Measurements from ENCODE around the gene FOXJ1.
A peak's percentile ranks its signal among the peaks of the same experiment; 100 is the strongest.

The FOXJ1 gene

DNA sequence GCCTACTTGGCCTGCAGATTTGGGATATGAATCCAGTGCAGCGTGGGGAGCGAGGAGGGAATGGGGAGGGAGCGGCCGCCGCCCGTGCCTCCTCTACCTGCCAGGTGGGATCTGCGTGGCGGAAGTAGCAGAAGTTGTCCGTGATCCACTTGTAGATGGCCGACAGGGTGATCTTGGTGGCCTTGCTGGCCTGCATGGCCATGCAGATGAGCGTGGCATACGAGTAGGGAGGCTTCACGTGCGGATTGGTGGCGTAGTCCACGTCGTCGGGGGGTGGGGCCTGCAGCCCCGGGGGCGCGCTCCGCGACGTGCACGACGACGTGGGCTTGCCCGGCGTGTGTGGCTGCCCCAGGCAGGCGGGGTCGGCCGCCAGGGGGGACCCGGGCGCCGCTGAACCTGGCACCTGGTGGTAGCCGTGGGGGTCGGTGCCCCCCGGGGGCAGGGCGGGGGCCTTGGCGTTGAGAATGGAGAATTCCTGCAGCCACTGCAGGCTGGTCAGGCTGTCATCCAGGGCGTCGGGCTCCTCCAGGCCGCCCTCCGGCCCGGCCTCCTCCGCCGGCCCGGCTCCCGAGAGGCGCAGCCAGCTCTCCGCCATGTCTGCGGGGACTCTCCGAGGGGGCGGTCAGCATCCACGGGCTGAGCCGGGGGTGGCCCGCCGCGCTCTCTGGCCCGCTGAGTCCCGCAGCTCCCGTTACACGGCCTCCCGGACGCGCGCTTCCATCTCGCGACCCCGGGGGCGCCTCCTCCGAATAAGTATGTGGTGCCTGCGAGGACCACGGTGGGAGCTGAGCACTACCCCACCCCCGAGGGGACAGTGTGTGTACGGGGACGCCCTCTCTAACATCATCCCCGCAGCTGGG, 1.0 kb downstream of the FOXJ1 start:
- Histone ChIP-seq H3K9me3 (ENCODE audit: insufficient read depth, low read length, severe bottlenecking) (no peaks in the 10 kb centered on the region), H3K27me3 (ENCODE audit: insufficient read depth, low read length, poor library complexity) (no peaks in the 10 kb centered on the region), H3K4me1 (ENCODE audit: insufficient read depth, low read length) (peaks cover 43% of the 10 kb centered on the region), H3K79me2 (ENCODE audit: insufficient read depth, low read length) (no peaks in the 10 kb centered on the region), H3K27ac (ENCODE audit: low read length) (no peak overlapping the region), H3K9ac (ENCODE audit: low read depth, low read length) (no peak overlapping the region), H3K4me2 (ENCODE audit: insufficient read depth, low read length) (peak overlapping the region; percentile 89; the same call in 1 of the 2 replicates), H4K20me1 (ENCODE audit: insufficient read depth, low read length) (no peaks in the 10 kb centered on the region), H2AFZ (ENCODE audit: low read depth, low read length) (no peak overlapping the region), H3K4me3 (ENCODE audit: low read depth in 1 of 2, low read length in 2 of 2) (no peak overlapping the region), H3K36me3 (ENCODE audit: insufficient read depth, low read length) (no peaks in the 10 kb centered on the region)
- ATAC-seq (ENCODE audit: insufficient read depth, low read depth) (no peak), DNase-seq (no peak)
- no peak for TF ChIP-seq EZH2 (IDR thresholded peaks at IDR 0.05; ENCODE audit: borderline replicate concordance, low read depth, low read length, severe bottlenecking)
- TF ChIP-seq, protein P1, sequence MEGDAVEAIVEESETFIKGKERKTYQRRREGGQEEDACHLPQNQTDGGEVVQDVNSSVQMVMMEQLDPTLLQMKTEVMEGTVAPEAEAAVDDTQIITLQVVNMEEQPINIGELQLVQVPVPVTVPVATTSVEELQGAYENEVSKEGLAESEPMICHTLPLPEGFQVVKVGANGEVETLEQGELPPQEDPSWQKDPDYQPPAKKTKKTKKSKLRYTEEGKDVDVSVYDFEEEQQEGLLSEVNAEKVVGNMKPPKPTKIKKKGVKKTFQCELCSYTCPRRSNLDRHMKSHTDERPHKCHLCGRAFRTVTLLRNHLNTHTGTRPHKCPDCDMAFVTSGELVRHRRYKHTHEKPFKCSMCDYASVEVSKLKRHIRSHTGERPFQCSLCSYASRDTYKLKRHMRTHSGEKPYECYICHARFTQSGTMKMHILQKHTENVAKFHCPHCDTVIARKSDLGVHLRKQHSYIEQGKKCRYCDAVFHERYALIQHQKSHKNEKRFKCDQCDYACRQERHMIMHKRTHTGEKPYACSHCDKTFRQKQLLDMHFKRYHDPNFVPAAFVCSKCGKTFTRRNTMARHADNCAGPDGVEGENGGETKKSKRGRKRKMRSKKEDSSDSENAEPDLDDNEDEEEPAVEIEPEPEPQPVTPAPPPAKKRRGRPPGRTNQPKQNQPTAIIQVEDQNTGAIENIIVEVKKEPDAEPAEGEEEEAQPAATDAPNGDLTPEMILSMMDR (IDR thresholded peaks at IDR 0.05; ENCODE audit: borderline replicate concordance, extremely low read depth, low read length, poor library complexity, severe bottlenecking), result no peak

DNA sequence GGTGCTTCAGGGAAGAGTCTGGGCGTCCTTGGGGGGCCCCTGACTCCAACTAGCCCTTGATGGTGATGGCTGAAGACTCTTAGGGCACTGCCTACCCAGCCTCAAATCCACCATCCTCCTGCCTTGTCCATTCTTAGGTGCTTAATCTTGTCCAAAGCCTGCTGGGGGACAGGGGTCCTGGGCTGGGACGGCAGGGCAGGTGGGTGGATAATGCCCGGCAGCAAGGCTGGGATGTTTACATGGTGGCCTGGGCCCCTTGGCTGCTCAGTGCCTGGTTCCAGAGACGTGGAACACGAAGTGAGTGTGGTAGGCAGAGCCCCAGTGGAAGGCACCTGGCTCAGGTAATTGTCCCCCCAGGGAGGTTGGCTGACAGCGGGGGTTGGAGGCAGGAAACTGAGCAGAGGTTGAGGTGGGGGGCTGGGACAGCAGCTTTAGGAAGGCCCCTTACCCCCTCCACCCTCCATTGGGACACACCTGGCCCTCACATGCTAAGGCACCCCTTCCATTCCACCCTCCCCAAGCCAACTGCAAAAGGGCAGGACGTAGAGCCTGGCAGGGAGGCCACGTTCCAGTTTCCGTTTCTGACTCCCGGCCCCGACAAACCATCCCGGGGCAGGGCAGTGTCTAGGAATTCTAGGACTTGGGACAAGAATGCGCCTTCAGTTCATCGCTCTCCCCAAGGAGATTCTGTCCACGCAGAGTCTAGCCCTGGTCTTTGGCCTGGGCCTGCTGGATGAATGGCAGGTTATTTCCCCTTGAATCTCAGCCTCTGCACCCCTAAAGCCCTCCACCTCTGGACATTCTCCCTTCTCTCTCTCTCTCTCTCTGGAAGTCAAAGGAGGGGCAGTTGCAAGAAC, 1.9 kb downstream of the FOXJ1 start:
- Histone ChIP-seq H3K36me3 (ENCODE audit: insufficient read depth, low read length) (no peaks in the 10 kb centered on the region), H3K79me2 (ENCODE audit: insufficient read depth, low read length) (no peaks in the 10 kb centered on the region), H3K27ac (ENCODE audit: low read length) (no peak overlapping the region), H4K20me1 (ENCODE audit: insufficient read depth, low read length) (no peaks in the 10 kb centered on the region), H3K27me3 (ENCODE audit: insufficient read depth, low read length, poor library complexity) (no peaks in the 10 kb centered on the region), H3K9me3 (ENCODE audit: insufficient read depth, low read length, severe bottlenecking) (no peaks in the 10 kb centered on the region), H3K4me1 (ENCODE audit: insufficient read depth, low read length) (peaks cover 35% of the 10 kb centered on the region), H3K9ac (ENCODE audit: low read depth, low read length) (no peak overlapping the region), H3K4me2 (ENCODE audit: insufficient read depth, low read length) (no peak overlapping the region), H3K4me3 (ENCODE audit: low read depth in 1 of 2, low read length in 2 of 2) (no peak overlapping the region), H2AFZ (ENCODE audit: low read depth, low read length) (no peak overlapping the region)
- TF ChIP-seq, protein P1 (IDR thresholded peaks at IDR 0.05; ENCODE audit: borderline replicate concordance, extremely low read depth, low read length, poor library complexity, severe bottlenecking), result no peak
- TF ChIP-seq EZH2 (IDR thresholded peaks at IDR 0.05; ENCODE audit: borderline replicate concordance, low read depth, low read length, severe bottlenecking), result no peak
- ATAC-seq (ENCODE audit: insufficient read depth, low read depth) (no peak), DNase-seq (no peak)

DNA sequence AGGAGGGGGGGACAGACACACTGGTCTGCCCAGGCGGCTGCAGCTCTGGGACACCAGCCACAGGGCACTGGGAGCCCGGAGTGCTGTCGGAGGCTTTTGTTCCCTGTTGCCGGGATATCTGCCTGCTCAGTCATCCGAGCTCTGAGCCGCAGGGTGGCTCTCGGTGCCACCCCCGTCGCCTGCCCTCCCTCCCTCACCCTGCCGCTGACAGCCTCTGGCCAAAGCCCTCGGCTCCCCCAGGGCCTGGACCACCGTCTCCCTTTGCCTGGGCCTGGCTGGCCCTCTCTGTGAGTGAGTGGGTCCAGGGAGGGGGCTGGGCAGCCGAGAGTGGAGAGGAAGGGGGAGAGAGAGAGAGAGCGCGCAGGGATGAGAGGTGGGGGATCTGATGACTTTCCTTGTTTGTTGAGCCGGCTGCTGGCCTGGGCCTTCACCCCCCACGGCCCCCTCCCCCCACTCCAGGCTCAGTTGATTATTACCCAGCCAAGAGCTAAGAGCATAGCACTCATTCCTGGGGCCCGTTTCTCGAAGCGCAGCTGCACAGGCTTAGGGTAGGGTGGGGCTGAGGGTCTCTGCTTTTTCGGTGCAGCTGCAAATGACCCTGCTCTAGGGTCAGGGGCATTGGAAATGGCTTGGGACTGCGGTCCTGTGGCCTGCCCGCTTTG, 2.7 kb downstream of the FOXJ1 start:
- Histone ChIP-seq H3K4me3 (ENCODE audit: low read depth in 1 of 2, low read length in 2 of 2) (no peak overlapping the region), H2AFZ (ENCODE audit: low read depth, low read length) (no peak overlapping the region), H3K27ac (ENCODE audit: low read length) (no peak overlapping the region), H4K20me1 (ENCODE audit: insufficient read depth, low read length) (no peaks in the 10 kb centered on the region), H3K9me3 (ENCODE audit: insufficient read depth, low read length, severe bottlenecking) (no peaks in the 10 kb centered on the region), H3K9ac (ENCODE audit: low read depth, low read length) (no peak overlapping the region), H3K4me1 (ENCODE audit: insufficient read depth, low read length) (peaks cover 28% of the 10 kb centered on the region), H3K4me2 (ENCODE audit: insufficient read depth, low read length) (no peak overlapping the region), H3K36me3 (ENCODE audit: insufficient read depth, low read length) (no peaks in the 10 kb centered on the region), H3K27me3 (ENCODE audit: insufficient read depth, low read length, poor library complexity) (no peaks in the 10 kb centered on the region), H3K79me2 (ENCODE audit: insufficient read depth, low read length) (no peaks in the 10 kb centered on the region)
- TF ChIP-seq, protein P1 (IDR thresholded peaks at IDR 0.05; ENCODE audit: borderline replicate concordance, extremely low read depth, low read length, poor library complexity, severe bottlenecking), result no peak
- TF ChIP-seq EZH2 (IDR thresholded peaks at IDR 0.05; ENCODE audit: borderline replicate concordance, low read depth, low read length, severe bottlenecking), result no peak
- no peak for DNase-seq
- no peak for ATAC-seq (ENCODE audit: insufficient read depth, low read depth)
